HEK293T (cell line): Measurements from ENCODE around the gene ENPEP.

Experiments
- CTBP1 ChIP-seq: fragments of 450-650 bp; IDR thresholded peaks from 2 replicates; pipeline ENCODE4 v1.6.1; 2016; ENCODE audit warnings: borderline replicate concordance
- ELF4 ChIP-seq: fragments of 450-650 bp; IDR thresholded peaks from 2 replicates; pipeline ENCODE4 v1.6.1; 2017; ENCODE audit warnings: antibody characterized with exemption
- FOXM1 ChIP-seq: fragments of 450-650 bp; IDR thresholded peaks from 2 replicates; pipeline ENCODE4 v1.6.1; 2017; ENCODE audit warnings: mild to moderate bottlenecking, borderline replicate concordance
- HDGF ChIP-seq: fragments of 450-650 bp; IDR thresholded peaks from 2 replicates; pipeline ENCODE4 v1.6.1; 2017; ENCODE audit warnings: antibody characterized with exemption, borderline replicate concordance
- LEF1 ChIP-seq: fragments of 450-650 bp; IDR thresholded peaks from 2 replicates; pipeline ENCODE4 v1.6.1; 2017; ENCODE audit warnings: mild to moderate bottlenecking, borderline replicate concordance
- NFRKB ChIP-seq: fragments of 450-650 bp; IDR thresholded peaks from 2 replicates; pipeline ENCODE4 v1.6.1; 2016; ENCODE audit warnings: mild to moderate bottlenecking, moderate library complexity
- SP1 ChIP-seq: fragments of 450-650 bp; IDR thresholded peaks from 2 replicates; pipeline ENCODE4 v1.6.1; 2017
- SUZ12 ChIP-seq: fragments of 450-650 bp; IDR thresholded peaks from 2 replicates; pipeline ENCODE4 v1.6.1; 2016; ENCODE audit warnings: mild to moderate bottlenecking
- TARDBP ChIP-seq: fragments of 450-650 bp; IDR thresholded peaks from 2 replicates; pipeline ENCODE4 v1.6.1; 2016
- ZNF384 ChIP-seq: fragments of 450-650 bp; IDR thresholded peaks from 2 replicates; pipeline ENCODE4 v1.6.1; 2016
- TF ChIP-seq, protein P1 (sequence below): fragments of 450-650 bp; IDR thresholded peaks from 2 replicates; pipeline ENCODE4 v1.6.1; 2016

DNA sequence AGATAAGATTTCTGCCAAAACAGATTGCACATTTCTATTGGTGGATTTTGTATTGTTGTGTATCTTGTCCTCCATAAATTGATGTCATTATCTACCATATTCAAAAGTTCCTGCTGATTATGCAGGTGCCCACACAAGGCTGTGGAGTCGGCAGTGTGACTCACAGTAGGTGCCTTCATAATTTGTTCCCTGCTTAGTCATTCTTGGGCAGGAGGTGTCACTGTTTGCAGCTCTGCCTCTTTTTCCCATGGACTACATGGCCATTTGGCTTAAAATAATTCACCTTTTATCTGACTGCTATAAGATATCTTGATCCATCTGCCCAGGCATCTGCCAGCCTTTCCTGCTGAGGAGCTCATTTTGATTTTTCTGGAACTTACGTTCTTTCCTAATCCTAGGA lies 33.6 kb upstream of the ENPEP start:
- TF ChIP-seq SUZ12 = no peak
- TF ChIP-seq HDGF = no peak
- TF ChIP-seq CTBP1 = no peak
- no peak for TF ChIP-seq FOXM1
- no peak for TF ChIP-seq NFRKB
- no peak for TF ChIP-seq TARDBP
- no peak for TF ChIP-seq LEF1
- no peak for TF ChIP-seq ZNF384
- no peak for TF ChIP-seq ELF4
- TF ChIP-seq SP1 = no peak
- TF ChIP-seq, protein P1, sequence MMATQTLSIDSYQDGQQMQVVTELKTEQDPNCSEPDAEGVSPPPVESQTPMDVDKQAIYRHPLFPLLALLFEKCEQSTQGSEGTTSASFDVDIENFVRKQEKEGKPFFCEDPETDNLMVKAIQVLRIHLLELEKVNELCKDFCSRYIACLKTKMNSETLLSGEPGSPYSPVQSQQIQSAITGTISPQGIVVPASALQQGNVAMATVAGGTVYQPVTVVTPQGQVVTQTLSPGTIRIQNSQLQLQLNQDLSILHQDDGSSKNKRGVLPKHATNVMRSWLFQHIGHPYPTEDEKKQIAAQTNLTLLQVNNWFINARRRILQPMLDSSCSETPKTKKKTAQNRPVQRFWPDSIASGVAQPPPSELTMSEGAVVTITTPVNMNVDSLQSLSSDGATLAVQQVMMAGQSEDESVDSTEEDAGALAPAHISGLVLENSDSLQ = no peak
